HG03175 (cell line): ENCODE data around the gene PPCDC.
A peak's percentile ranks its signal among the peaks of the same experiment; 100 is the strongest.

ENCODE experiments used
- ATAC-seq: cut with Tn5 transposase; IDR thresholded peaks from one replicate; pipeline ENCODE4 v1.9.1; 2021; ENCODE audit warnings: mild to moderate bottlenecking, moderate library complexity; ENCODE audit not compliant: unreplicated experiment

PPCDC gene

GRCh38 chr15:75008629-75009326 is 14.6 kb upstream of the PPCDC start:
- peak; percentile 92 for ATAC-seq

- ATAC-seq, result no peak
Observed at GRCh38 chr15:75016431-75016830, 7.0 kb upstream of the PPCDC start.

- no peak for ATAC-seq
Observed at GRCh38 chr15:75019916-75020315, 3.5 kb upstream of the PPCDC start.

- ATAC-seq, result no peak
Observed at GRCh38 chr15:75021341-75021740, 2.0 kb upstream of the PPCDC start.

GRCh38 chr15:75022783-75023180 is 608 bp upstream of the PPCDC start:
- no peak for ATAC-seq

- no peak for ATAC-seq
Observed at GRCh38 chr15:75023872-75024636, 664 bp downstream of the PPCDC start.

- ATAC-seq, result no peak
Observed at GRCh38 chr15:75025107-75025506, 1.7 kb downstream of the PPCDC start.

GRCh38 chr15:75025548-75026260 is 2.3 kb downstream of the PPCDC start:
- no peak for ATAC-seq

- ATAC-seq, result no peak
Observed at GRCh38 chr15:75027551-75027950, 4.2 kb downstream of the PPCDC start.

- ATAC-seq, result no peak
Observed at GRCh38 chr15:75028991-75029377, 5.6 kb downstream of the PPCDC start.

GRCh38 chr15:75029378-75030022 is 6.1 kb downstream of the PPCDC start:
- ATAC-seq, result peak; percentile 49

GRCh38 chr15:75030023-75030413 is 6.6 kb downstream of the PPCDC start:
- ATAC-seq, result no peak

GRCh38 chr15:75030424-75030823 is 7.0 kb downstream of the PPCDC start:
- no peak for ATAC-seq

- no peak for ATAC-seq
Observed at GRCh38 chr15:75031848-75032247, 8.5 kb downstream of the PPCDC start.

GRCh38 chr15:75032395-75032794 is 9.0 kb downstream of the PPCDC start:
- ATAC-seq, result no peak

GRCh38 chr15:75033809-75034208 is 10.4 kb downstream of the PPCDC start:
- ATAC-seq, result no peak

- no peak for ATAC-seq
Observed at GRCh38 chr15:75034615-75035014, 11.2 kb downstream of the PPCDC start.

- no peak for ATAC-seq
Observed at GRCh38 chr15:75036212-75036616, 12.8 kb downstream of the PPCDC start.

- no peak for ATAC-seq
Observed at GRCh38 chr15:75037685-75038084, 14.3 kb downstream of the PPCDC start.

- no peak for ATAC-seq
Observed at GRCh38 chr15:75038231-75038630, 14.8 kb downstream of the PPCDC start.

- peak; percentile 77 for ATAC-seq
Observed at GRCh38 chr15:75042730-75043508, 19.5 kb downstream of the PPCDC start.
